ENCODE results near the gene VAV2.

The VAV2 gene

GRCh38 chr9:133890583-133890982 lies 101.5 kb downstream of the VAV2 start:
- TF ChIP-seq CTCF (IDR thresholded peaks at IDR 0.05; ENCODE audit: low read depth, low read length) = no peak
- H3K4me3 ChIP-seq (ENCODE audit: low read depth, low read length) = no peak overlapping the region

GRCh38 chr9:133889584-133890301 lies 102.4 kb downstream of the VAV2 start:
- H3K4me3 ChIP-seq (ENCODE audit: low read depth, low read length) = no peak overlapping the region
- no peak for TF ChIP-seq CTCF (IDR thresholded peaks at IDR 0.05; ENCODE audit: low read depth, low read length)

- no peak overlapping the region for H3K4me3 ChIP-seq (ENCODE audit: low read depth, low read length)
- TF ChIP-seq CTCF (IDR thresholded peaks at IDR 0.05; ENCODE audit: low read depth, low read length) = no peak
These were observed 103.2 kb downstream of the VAV2 start for GRCh38 chr9:133888809-133889491.

GRCh38 chr9:133888048-133888808 lies 103.9 kb downstream of the VAV2 start:
- no peak for TF ChIP-seq CTCF (IDR thresholded peaks at IDR 0.05; ENCODE audit: low read depth, low read length)
- no peak overlapping the region for H3K4me3 ChIP-seq (ENCODE audit: low read depth, low read length)

GRCh38 chr9:133887540-133888047 lies 104.5 kb downstream of the VAV2 start:
- no peak for TF ChIP-seq CTCF (IDR thresholded peaks at IDR 0.05; ENCODE audit: low read depth, low read length)

GRCh38 chr9:133886563-133887501 lies 105.3 kb downstream of the VAV2 start:
- no peak for TF ChIP-seq CTCF (IDR thresholded peaks at IDR 0.05; ENCODE audit: low read depth, low read length)

More at GRCh38 chr9:133887540-133888047, 104.5 kb downstream of the VAV2 start:
- no peak overlapping the region for H3K4me3 ChIP-seq (ENCODE audit: low read depth, low read length)

More at GRCh38 chr9:133886563-133887501, 105.3 kb downstream of the VAV2 start:
- H3K4me3 ChIP-seq (ENCODE audit: low read depth, low read length) = no peak overlapping the region
